HG02678 (cell line): ENCODE results near the gene GLIPR1L2.
"Not testable (repeated sequence)": the region's sequence is repeated elsewhere in the genome, so short reads cannot be mapped to it uniquely, and the experiment has no call there.

Source experiments
- ATAC-seq: cut with Tn5 transposase; IDR thresholded peaks from one replicate; pipeline ENCODE4 v1.9.1; 2021; ENCODE audit warnings: mild to moderate bottlenecking, moderate library complexity; ENCODE audit not compliant: unreplicated experiment

GLIPR1L2 gene

DNA sequence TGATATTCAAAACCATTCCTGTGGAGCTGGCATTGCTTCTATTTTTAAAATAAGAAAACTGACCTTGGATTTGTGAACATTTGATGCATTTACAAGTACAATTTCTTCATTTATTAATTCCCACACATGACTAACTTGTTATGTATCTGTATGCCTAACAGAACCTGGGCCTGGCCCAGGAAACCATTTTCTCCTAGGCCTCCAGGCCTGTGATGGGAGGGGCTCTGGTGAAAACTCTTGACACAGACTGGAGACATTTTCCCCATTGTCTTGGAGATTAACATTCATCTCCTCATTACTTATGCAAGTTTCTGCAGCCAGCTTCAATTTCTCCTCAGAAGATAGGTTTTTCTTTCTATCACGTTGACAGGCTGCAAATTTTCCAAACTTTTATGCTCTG, 42.0 kb downstream of the GLIPR1L2 start:
- ATAC-seq: no peak

DNA sequence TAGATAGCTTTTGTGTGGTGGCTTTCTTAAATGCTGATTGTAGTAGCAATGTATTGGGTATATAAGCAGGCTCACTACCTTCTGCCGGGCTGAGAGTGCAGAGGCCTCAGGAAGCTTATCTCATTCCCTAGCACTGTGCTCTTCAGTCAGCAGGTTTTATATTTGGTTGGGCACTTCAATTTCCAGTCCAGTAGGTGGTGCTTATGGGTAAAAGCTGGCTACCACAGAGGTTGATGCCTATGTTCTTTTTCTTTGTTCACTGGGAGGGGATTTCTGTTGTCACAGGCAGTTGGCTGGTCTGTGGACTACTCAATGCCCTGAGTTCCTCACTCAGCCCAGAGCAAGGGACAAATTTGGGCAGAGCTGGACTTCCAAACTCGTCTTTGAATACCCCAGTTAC, 46.7 kb downstream of the GLIPR1L2 start:
- ATAC-seq: no peak

- ATAC-seq: no peak
Measured at GRCh38 chr12:75438059-75438754, 47.3 kb downstream of the GLIPR1L2 start.

GRCh38 chr12:75439048-75439447, 48.2 kb downstream of the GLIPR1L2 start:
- no peak for ATAC-seq

DNA sequence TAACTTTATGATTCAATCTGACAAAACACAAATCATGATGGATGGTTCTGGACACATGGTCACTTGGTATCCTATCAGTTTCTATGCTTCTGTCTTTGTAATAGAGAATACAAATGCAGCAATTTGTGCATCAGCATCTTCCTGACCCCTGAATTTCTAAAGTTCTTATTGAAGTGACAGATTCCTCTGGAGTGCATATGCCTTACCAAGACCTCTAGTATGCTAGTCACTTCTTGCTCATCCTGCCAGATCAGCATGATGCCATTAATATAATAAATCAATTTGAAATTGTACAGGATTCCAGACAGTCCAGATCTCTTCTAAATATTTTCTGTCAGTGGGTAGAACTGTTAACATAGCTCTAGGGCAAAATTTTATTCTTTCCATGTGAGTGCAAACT, 49.0 kb downstream of the GLIPR1L2 start:
- ATAC-seq: no peak

GRCh38 chr12:75441687-75442449, 51.0 kb downstream of the GLIPR1L2 start:
- not testable (repeated sequence) for ATAC-seq

- ATAC-seq: not testable (repeated sequence)
Measured at GRCh38 chr12:75442454-75442853, 51.6 kb downstream of the GLIPR1L2 start.

GRCh38 chr12:75443709-75444108, 52.8 kb downstream of the GLIPR1L2 start:
- ATAC-seq: no peak

- ATAC-seq: no peak
Measured at GRCh38 chr12:75444429-75445136, 53.7 kb downstream of the GLIPR1L2 start.

- ATAC-seq: not testable (repeated sequence)
Measured at GRCh38 chr12:75445137-75445507, 54.2 kb downstream of the GLIPR1L2 start.

DNA sequence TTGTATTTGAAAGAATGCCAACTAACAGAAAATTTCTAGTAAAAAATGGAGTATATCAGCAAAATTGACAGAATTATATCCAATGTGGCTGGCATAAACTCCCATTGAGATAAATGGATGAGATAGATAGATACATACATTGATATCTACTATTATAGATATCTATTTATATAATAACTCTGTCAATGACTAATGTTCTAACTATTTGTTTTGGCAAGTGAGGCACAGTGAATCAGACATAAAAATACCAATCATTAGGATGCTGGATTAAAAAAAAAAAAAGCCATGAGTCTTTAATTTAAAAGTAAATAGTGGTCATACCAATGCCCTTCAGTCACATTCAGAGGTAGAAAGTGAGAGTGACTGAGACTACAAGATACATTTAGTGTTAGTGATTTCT, 56.0 kb downstream of the GLIPR1L2 start:
- ATAC-seq: no peak

- no peak for ATAC-seq
Measured at GRCh38 chr12:75447691-75448393, 57.0 kb downstream of the GLIPR1L2 start.

- no peak for ATAC-seq
Measured at GRCh38 chr12:75452675-75453330, 61.9 kb downstream of the GLIPR1L2 start.

DNA sequence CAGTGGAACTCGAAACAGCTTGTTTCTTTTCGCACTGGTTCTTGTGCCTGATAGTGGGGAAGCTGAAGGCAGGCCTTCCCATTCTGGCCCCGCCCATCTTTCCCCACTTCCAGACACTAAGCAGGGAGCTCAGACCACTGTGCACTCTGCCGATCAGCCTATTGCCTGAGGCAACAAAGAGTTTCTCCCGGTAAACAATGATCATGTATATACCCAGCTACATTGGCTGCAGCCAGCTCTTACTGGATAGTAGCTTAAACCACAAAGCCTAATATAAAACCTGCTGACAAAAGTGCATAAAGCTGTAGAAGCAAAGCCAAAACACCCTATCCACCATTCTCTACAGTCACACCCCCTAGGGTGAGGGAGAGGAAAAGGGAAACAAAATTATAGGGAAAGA, 65.0 kb downstream of the GLIPR1L2 start:
- ATAC-seq: no peak

DNA sequence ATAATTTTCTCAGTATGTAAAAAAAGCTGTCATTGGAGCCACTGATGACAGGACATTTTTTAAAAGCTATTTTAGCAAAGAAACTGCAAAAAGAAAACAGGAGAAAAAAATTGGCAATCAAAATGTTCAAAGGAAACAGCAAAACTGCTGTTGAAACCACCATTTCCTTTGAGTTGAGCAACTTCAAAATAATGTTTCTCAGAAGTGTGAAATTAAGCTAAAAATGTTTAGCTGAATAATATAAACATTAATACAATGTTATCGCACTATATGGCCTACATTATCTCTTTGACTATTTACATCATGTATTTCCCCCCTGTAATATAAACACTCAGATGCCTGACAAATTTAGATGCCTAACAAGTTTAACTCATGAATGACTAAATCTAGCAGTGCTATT, 66.3 kb downstream of the GLIPR1L2 start:
- no peak for ATAC-seq

- ATAC-seq: not testable (repeated sequence)
Measured at GRCh38 chr12:75457866-75458265, 67.0 kb downstream of the GLIPR1L2 start.

- ATAC-seq: no peak
Measured at GRCh38 chr12:75459755-75460154, 68.9 kb downstream of the GLIPR1L2 start.

- ATAC-seq: no peak
Measured at GRCh38 chr12:75460204-75460603, 69.3 kb downstream of the GLIPR1L2 start.

GRCh38 chr12:75471902-75472890, 81.3 kb downstream of the GLIPR1L2 start:
- ATAC-seq: peak; percentile 53
